ENCODE data around the gene CREB3. TPM values are rescaled to one million over a fixed set of nuclear protein-coding genes. Genes with fewer than 3 reads are reported as not detected.

Gene CREB3
- total RNA-seq, 1 experiment from 2014 or later: 54.1 TPM

DNA sequence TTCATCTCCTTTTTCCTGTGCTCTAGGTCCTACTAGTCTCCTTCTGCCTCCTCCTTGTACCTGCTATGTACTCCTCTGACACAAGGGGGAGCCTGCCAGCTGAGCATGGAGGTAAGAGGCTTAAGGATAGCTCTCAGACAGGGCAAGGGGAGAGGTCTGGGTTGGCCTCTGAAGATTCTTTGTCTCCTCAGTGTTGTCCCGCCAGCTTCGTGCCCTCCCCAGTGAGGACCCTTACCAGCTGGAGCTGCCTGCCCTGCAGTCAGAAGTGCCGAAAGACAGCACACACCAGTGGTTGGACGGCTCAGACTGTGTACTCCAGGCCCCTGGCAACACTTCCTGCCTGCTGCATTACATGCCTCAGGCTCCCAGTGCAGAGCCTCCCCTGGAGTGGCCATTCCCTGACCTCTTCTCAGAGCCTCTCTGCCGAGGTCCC lies 3.8 kb downstream of the CREB3 start:
- no peaks in the 10 kb centered on the region for H3K9me3 ChIP-seq
- peaks cover 85% of the 10 kb centered on the region for H3K36me3 Mint-ChIP-seq (ENCODE audit: insufficient read depth, unreplicated experiment)
- no peaks in the 10 kb centered on the region for H3K9me3 Mint-ChIP-seq (ENCODE audit: unreplicated experiment)
- H3K4me1 Mint-ChIP-seq (ENCODE audit: low read depth, unreplicated experiment): no peaks in the 10 kb centered on the region
- H3K27me3 Mint-ChIP-seq (ENCODE audit: insufficient read depth, unreplicated experiment): no peaks in the 10 kb centered on the region
- DNase-seq: peak; percentile 85 to 88
- H3K27ac Mint-ChIP-seq (ENCODE audit: unreplicated experiment): no peak overlapping the region
- H3K27me3 ChIP-seq (replicated peaks; ENCODE audit: control insufficient read depth, insufficient read depth, low read length): no peaks in the 10 kb centered on the region
- no peaks in the 10 kb centered on the region; the same call in 1 of the 2 replicates for H3K36me3 ChIP-seq (ENCODE audit: control insufficient read depth, insufficient read depth, low read length)
- intact Hi-C loops (cut with micrococcal nuclease; ENCODE audit: unreplicated experiment): loop anchor here (1.0 to 10.0 kb wide), 5 partner anchors 10 to 621 kb away; partner anchors contain the start of gene ATOSB
- CTCF ChIA-PET: interaction anchor here (0.9 to 1.6 kb wide), 10 partner anchors 9 to 90 kb away, joined by 3 to 21 read pairs (median 4); partner anchors contain the start of genes GBA2, HINT2, MSMP and RGP1
- POLR2A ChIA-PET: interaction anchor here (0.5 to 1.2 kb wide), 3 partner anchors 9 to 78 kb away, joined by 3 to 16 read pairs (median 11); partner anchors contain the start of genes CCDC107, GBA2, RGP1 and RMRP
- no TSS peak for BruUV-seq (replicated peaks)
- H3K4me1 ChIP-seq: peaks cover 6% of the 10 kb centered on the region; the same call in 1 of the 2 replicates
- no peak overlapping the region for H3K4me3 ChIP-seq (ENCODE audit: low read depth, low read length)
- TF ChIP-seq, protein P1, sequence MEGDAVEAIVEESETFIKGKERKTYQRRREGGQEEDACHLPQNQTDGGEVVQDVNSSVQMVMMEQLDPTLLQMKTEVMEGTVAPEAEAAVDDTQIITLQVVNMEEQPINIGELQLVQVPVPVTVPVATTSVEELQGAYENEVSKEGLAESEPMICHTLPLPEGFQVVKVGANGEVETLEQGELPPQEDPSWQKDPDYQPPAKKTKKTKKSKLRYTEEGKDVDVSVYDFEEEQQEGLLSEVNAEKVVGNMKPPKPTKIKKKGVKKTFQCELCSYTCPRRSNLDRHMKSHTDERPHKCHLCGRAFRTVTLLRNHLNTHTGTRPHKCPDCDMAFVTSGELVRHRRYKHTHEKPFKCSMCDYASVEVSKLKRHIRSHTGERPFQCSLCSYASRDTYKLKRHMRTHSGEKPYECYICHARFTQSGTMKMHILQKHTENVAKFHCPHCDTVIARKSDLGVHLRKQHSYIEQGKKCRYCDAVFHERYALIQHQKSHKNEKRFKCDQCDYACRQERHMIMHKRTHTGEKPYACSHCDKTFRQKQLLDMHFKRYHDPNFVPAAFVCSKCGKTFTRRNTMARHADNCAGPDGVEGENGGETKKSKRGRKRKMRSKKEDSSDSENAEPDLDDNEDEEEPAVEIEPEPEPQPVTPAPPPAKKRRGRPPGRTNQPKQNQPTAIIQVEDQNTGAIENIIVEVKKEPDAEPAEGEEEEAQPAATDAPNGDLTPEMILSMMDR (IDR thresholded peaks at IDR 0.05; ENCODE audit: insufficient read depth in 1 of 2, low read depth in 1 of 2, low read length in 1 of 2, severe bottlenecking in 1 of 2, unreplicated experiment in 1 of 2): peak; percentile 79 to 94
- no peak overlapping the region for H3K4me3 Mint-ChIP-seq (ENCODE audit: unreplicated experiment)

DNA sequence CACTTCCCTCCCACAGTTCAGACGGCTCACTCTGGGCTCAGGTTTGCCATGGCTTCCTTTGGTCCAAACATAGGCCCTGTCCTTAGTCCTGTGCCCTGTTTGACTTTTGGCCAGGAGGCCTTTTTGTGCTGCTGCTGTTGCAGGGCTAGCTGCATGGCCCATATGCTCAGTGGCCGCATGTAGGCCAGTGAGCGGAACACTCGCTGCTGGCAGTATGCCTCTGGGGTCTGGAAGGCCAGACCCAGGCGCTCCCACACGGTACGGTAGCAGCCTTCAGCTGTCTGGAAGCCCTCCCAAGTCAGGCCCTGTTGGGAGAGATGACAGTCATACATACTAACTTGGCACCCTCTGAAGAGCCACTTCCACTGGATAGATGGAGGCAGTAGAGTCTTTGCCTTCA lies 4.7 kb downstream of the CREB3 start:
- Mint-ChIP-seq H3K9me3 (ENCODE audit: unreplicated experiment) (no peaks in the 10 kb centered on the region), H3K4me3 (ENCODE audit: unreplicated experiment) (no peak overlapping the region), H3K36me3 (ENCODE audit: insufficient read depth, unreplicated experiment) (peaks cover 91% of the 10 kb centered on the region), H3K27ac (ENCODE audit: unreplicated experiment) (no peak overlapping the region), H3K27me3 (ENCODE audit: insufficient read depth, unreplicated experiment) (no peaks in the 10 kb centered on the region), H3K4me1 (ENCODE audit: low read depth, unreplicated experiment) (no peaks in the 10 kb centered on the region)
- DNase-seq: no peak
- ChIA-PET POLR2A (interaction anchor here (1.3 kb wide), 1 partner anchor 12 kb away, joined by 6 read pairs; the partner anchor contains the start of genes GBA2 and RGP1), CTCF (interaction anchor here (2.5 kb wide), 1 partner anchor 11 kb away, joined by 7 read pairs; no protein-coding TSS in a partner anchor)
- Histone ChIP-seq H3K36me3 (ENCODE audit: control insufficient read depth, insufficient read depth, low read length) (peaks cover 4% of the 10 kb centered on the region), H3K27me3 (replicated peaks; ENCODE audit: control insufficient read depth, insufficient read depth, low read length) (no peaks in the 10 kb centered on the region), H3K4me3 (ENCODE audit: low read depth, low read length) (no peak overlapping the region), H3K4me1 (peaks cover 6% of the 10 kb centered on the region; the same call in 1 of the 2 replicates), H3K9me3 (no peaks in the 10 kb centered on the region)
- intact Hi-C loops (cut with micrococcal nuclease; ENCODE audit: unreplicated experiment): loop anchor here (10.0 kb wide), 2 partner anchors 252 to 622 kb away; partner anchors contain the start of gene ATOSB
- TF ChIP-seq, protein P1 (IDR thresholded peaks at IDR 0.05; ENCODE audit: insufficient read depth in 1 of 2, low read depth in 1 of 2, low read length in 1 of 2, severe bottlenecking in 1 of 2, unreplicated experiment in 1 of 2): no peak
- no TSS peak for BruUV-seq (replicated peaks)

DNA sequence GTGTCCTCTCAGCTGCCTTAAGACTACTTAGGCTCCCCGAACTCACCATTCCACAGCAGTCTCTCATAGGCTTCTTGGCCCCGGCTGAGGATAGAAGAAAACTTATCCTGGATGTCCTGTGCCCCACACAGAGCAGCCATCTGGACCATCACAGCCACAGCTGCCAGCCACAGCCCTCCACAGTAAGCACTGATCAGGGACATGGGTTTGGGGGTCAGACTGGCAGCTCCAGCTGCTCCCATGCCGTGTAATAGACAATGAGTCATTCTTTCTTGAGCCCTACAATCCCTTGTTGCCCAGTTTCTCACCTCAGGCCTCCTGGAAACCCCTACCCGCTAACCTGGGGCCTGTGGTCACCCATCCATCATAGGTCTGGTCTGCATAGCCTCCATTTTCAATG lies 5.7 kb downstream of the CREB3 start:
- Histone ChIP-seq H3K4me1 (peaks cover 6% of the 10 kb centered on the region; the same call in 1 of the 2 replicates), H3K36me3 (ENCODE audit: control insufficient read depth, insufficient read depth, low read length) (peaks cover 5% of the 10 kb centered on the region), H3K27me3 (replicated peaks; ENCODE audit: control insufficient read depth, insufficient read depth, low read length) (no peaks in the 10 kb centered on the region), H3K9me3 (no peaks in the 10 kb centered on the region), H3K4me3 (ENCODE audit: low read depth, low read length) (no peak overlapping the region)
- Mint-ChIP-seq H3K9me3 (ENCODE audit: unreplicated experiment) (no peaks in the 10 kb centered on the region), H3K4me3 (ENCODE audit: unreplicated experiment) (no peak overlapping the region), H3K36me3 (ENCODE audit: insufficient read depth, unreplicated experiment) (peaks cover 87% of the 10 kb centered on the region), H3K27me3 (ENCODE audit: insufficient read depth, unreplicated experiment) (no peaks in the 10 kb centered on the region), H3K4me1 (ENCODE audit: low read depth, unreplicated experiment) (no peaks in the 10 kb centered on the region), H3K27ac (ENCODE audit: unreplicated experiment) (peak overlapping the region; percentile 27)
- BruUV-seq (replicated peaks): TSS peak; percentile 4
- ChIA-PET CTCF (interaction anchor here (1.3 to 2.5 kb wide), 2 partner anchors 10 to 77 kb away, joined by 3 to 7 read pairs; no protein-coding TSS in a partner anchor), POLR2A (interaction anchor here (1.3 kb wide), 1 partner anchor 11 kb away, joined by 6 read pairs; the partner anchor contains the start of genes GBA2 and RGP1)
- TF ChIP-seq, protein P1 (IDR thresholded peaks at IDR 0.05; ENCODE audit: insufficient read depth in 1 of 2, low read depth in 1 of 2, low read length in 1 of 2, severe bottlenecking in 1 of 2, unreplicated experiment in 1 of 2): no peak
- no peak for DNase-seq
- intact Hi-C loops (cut with micrococcal nuclease; ENCODE audit: unreplicated experiment): loop anchor here (10.0 kb wide), 2 partner anchors 253 to 623 kb away; partner anchors contain the start of gene ATOSB
